ENCODE measurements around the gene TSPAN7. TPM values are rescaled to one million over a fixed set of nuclear protein-coding genes. Genes with fewer than 3 reads are reported as not detected.

The TSPAN7 gene
- total RNA-seq, 1 donor from 2014 or later: 21.8 TPM

GRCh38 chrX:38679695-38680094, 118.4 kb downstream of the TSPAN7 start:
- DNase-seq (ENCODE audit: low spot score, unreplicated experiment): no peak
- no peaks in the 10 kb centered on the region for H3K27me3 Mint-ChIP-seq

GRCh38 chrX:38682095-38682494, 120.8 kb downstream of the TSPAN7 start:
- Mint-ChIP-seq H3K36me3 (ENCODE audit: insufficient read depth) (no peaks in the 10 kb centered on the region), H3K4me1 (ENCODE audit: low read depth) (peaks cover 6% of the 10 kb centered on the region), H3K27ac (no peak overlapping the region), H3K27me3 (no peaks in the 10 kb centered on the region), H3K9me3 (ENCODE audit: low read depth) (peaks cover 12% of the 10 kb centered on the region), H3K4me3 (ENCODE audit: low read depth) (no peak overlapping the region)
- DNase-seq (ENCODE audit: low spot score, unreplicated experiment): no peak
- no peak for TF ChIP-seq CTCF (IDR thresholded peaks at IDR 0.05; ENCODE audit: unreplicated experiment)

More at GRCh38 chrX:38679695-38680094, 118.4 kb downstream of the TSPAN7 start:
- Mint-ChIP-seq H3K4me3 (ENCODE audit: low read depth) (no peak overlapping the region), H3K4me1 (ENCODE audit: low read depth) (peaks cover 6% of the 10 kb centered on the region), H3K27ac (no peak overlapping the region), H3K36me3 (ENCODE audit: insufficient read depth) (peaks cover under 1% of the 10 kb centered on the region), H3K9me3 (ENCODE audit: low read depth) (peaks cover 11% of the 10 kb centered on the region)
- TF ChIP-seq CTCF (IDR thresholded peaks at IDR 0.05; ENCODE audit: unreplicated experiment): no peak

- H3K4me3 Mint-ChIP-seq (ENCODE audit: low read depth): no peak overlapping the region
- H3K27ac Mint-ChIP-seq: no peak overlapping the region
- no peaks in the 10 kb centered on the region for H3K4me1 Mint-ChIP-seq (ENCODE audit: low read depth)
- no peak for DNase-seq (ENCODE audit: low spot score, unreplicated experiment)
- H3K9me3 Mint-ChIP-seq (ENCODE audit: low read depth): peaks cover 23% of the 10 kb centered on the region
- no peak for TF ChIP-seq CTCF (IDR thresholded peaks at IDR 0.05; ENCODE audit: unreplicated experiment)
- no peaks in the 10 kb centered on the region for H3K27me3 Mint-ChIP-seq
- peaks cover 3% of the 10 kb centered on the region for H3K36me3 Mint-ChIP-seq (ENCODE audit: insufficient read depth)
These were observed 131.6 kb downstream of the TSPAN7 start for GRCh38 chrX:38692961-38693360.

- no peak for DNase-seq (ENCODE audit: low spot score, unreplicated experiment)
- H3K4me1 Mint-ChIP-seq (ENCODE audit: low read depth): no peaks in the 10 kb centered on the region
- no peak overlapping the region for H3K27ac Mint-ChIP-seq
- peaks cover 21% of the 10 kb centered on the region for H3K9me3 Mint-ChIP-seq (ENCODE audit: low read depth)
- no peak overlapping the region for H3K4me3 Mint-ChIP-seq (ENCODE audit: low read depth)
- peaks cover 1% of the 10 kb centered on the region for H3K36me3 Mint-ChIP-seq (ENCODE audit: insufficient read depth)
- no peak for TF ChIP-seq CTCF (IDR thresholded peaks at IDR 0.05; ENCODE audit: unreplicated experiment)
- H3K27me3 Mint-ChIP-seq: no peaks in the 10 kb centered on the region
These were observed 133.1 kb downstream of the TSPAN7 start for GRCh38 chrX:38694394-38694793.

- Mint-ChIP-seq H3K27ac (no peak overlapping the region), H3K27me3 (no peaks in the 10 kb centered on the region), H3K36me3 (ENCODE audit: insufficient read depth) (peaks cover 1% of the 10 kb centered on the region), H3K4me3 (ENCODE audit: low read depth) (no peak overlapping the region), H3K4me1 (ENCODE audit: low read depth) (peaks cover 2% of the 10 kb centered on the region), H3K9me3 (ENCODE audit: low read depth) (peaks cover 15% of the 10 kb centered on the region)
- no peak for DNase-seq (ENCODE audit: low spot score, unreplicated experiment)
- TF ChIP-seq CTCF (IDR thresholded peaks at IDR 0.05; ENCODE audit: unreplicated experiment): no peak
These were observed 136.1 kb downstream of the TSPAN7 start for GRCh38 chrX:38697461-38697860.
